CD4-positive, alpha-beta T cell treated with Interferon alpha-2 for 1 hour (primary cell): ENCODE data around the gene CREG2.
"Not testable (repeated sequence)": the region's sequence is repeated elsewhere in the genome, so short reads cannot be mapped to it uniquely, and the experiment has no call there.

Experiments used
- DNase-seq, 2 donors: peaks; one replicate each; pipeline ENCODE4 v3.0.0-alpha.2; 2020 to 2022

Gene CREG2

GRCh38 chr2:101341421-101341820 lies 45.9 kb downstream of the CREG2 start:
- peak in 1 of 2 donors; percentile 52 for DNase-seq

DNA sequence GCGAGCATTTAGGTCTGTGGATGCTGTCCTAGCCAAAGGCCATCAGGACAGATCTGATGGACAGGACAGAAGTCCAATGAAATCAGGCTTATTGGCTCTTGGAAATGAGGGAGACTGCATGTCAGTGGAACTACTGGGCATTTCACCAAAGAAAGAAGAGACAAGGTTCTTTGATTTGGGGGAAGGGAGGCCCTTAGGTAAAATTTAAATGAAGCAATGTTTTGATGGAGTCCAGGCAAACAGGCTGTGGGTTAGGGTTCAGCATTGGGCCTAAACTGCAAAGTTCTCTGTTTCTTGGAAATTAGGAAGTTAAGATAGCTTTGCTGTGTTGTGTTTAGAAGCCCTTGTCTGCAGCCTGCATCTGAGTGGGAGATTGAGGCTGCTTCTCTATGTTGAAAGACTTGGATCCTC lies 47.2 kb downstream of the CREG2 start:
- no peak for DNase-seq

GRCh38 chr2:101339266-101339880 lies 47.9 kb downstream of the CREG2 start:
- no peak for DNase-seq

DNA sequence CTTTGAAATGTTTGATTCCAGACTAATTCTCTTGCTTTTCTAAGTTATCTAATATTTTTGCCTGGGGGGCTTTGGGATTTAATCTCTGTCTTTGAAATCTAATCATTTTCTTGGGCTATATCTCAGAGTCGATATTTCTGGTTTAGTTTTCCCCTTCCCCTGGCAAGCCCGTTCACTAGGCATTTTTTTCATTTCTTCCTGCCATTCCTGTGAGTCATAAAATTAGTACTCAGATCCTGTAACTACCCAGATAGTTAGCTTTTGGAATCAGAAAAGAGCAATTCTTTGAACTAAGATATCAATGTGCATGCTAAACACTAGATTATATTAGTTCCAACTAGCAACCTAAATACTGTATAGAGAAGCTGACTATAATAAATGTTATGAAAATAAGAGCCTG lies 49.4 kb downstream of the CREG2 start:
- no peak for DNase-seq

GRCh38 chr2:101332885-101333766 lies 54.2 kb downstream of the CREG2 start:
- no peak for DNase-seq

- DNase-seq = no peak
These were observed 56.1 kb downstream of the CREG2 start for GRCh38 chr2:101331202-101331601.

DNA sequence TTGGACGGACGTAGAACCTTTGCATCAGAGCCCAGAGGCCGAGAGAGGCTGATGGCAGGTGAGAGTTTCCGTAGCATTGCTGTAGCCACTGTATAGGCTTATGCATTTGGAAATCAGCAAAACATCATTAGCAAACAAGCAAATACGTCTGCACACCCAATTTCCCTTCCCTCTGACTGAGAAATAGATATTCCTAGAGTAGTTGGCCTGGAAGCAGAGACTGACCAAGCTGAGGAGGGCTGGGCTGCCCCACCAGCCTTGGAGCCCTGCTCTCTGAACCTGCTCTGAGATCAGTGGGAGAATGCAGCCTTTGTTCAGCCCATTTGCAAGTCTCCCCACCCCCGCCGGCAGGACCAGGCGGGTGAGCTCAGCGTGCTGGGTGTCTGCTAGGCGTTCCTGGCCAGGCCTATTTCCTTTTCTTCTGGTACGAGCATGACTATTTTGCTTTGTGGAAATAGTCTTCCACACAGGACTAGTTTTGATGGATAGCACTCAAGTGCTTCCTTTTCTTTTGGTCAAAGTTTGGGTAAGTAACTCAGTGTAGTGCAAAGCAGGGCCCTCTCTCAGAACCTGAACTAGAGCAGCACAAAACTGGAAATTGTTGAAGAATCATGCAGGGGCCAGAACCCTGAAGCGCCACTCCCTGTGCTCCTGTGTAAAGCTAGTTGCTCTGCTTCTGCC lies 56.9 kb downstream of the CREG2 start:
- DNase-seq = peak in 1 of 2 donors; percentile 29

DNA sequence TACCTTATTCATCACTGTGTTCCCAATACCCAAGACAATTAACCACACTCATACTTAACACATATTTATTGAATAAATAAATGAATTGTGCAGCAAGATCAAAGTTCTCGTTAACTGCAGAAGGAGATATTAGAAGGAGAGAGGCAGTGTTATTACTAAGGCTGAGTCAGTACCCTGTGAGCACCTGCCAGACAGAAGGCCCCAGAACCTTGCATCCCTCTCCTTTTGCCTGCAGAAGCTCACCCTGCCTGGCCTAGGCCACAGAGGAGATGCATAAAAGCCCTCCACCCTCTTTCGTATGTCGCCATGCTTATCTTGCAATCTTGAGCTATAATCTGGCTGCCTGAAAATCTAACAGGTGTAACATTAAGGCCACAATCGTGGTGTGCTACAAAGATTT lies 58.3 kb downstream of the CREG2 start:
- peak in 1 of 2 donors; percentile 37 for DNase-seq

GRCh38 chr2:101328474-101329007 lies 58.8 kb downstream of the CREG2 start:
- peak; percentile 66 to 77 for DNase-seq

DNA sequence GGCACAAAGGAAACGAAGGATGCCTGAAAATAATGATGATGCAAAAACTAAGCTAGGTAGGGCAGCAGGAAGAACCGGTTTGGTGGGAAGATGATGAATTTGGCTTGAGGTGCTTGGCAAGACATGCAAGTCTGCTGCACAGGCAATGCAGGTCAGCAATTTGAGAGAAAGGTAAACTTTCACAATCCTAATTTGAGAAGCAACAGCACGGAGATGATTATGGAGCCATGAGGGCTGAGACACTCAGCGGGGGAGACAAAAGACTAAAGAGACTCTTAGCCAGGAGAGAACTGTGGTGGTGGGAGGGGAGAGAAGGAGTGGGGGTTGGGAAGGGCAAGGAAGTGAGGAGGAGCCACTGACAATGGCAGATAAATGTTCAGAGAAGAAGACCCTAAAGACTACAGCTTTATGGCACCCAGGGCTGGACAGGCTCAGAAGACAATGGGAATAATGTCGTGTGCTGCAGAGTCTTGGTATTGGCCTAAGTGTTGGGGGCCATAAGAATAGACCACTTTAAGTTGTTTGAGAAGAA lies 59.4 kb downstream of the CREG2 start:
- no peak for DNase-seq

DNA sequence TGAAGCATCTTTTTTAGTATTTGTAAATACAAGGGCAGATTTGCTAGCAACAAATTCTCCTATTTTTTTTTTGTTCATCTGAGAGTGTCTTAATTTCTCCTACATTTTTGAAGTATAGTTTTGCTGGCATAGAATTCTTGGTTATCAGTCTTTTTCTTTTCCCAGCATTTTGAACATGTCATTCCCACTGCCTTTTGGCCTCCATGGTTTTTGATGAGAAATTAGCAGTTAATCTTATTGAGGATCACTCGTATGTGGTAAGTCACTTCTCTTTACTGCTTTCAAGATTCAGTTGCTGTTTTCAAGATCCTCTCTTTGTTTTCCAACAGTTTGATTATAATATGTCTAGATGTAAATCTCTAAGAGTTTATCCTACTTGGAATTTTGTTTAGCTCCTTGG lies 61.9 kb downstream of the CREG2 start:
- no peak for DNase-seq

- not testable (repeated sequence) for DNase-seq
These were observed 70.7 kb downstream of the CREG2 start for GRCh38 chr2:101316568-101316967.

DNA sequence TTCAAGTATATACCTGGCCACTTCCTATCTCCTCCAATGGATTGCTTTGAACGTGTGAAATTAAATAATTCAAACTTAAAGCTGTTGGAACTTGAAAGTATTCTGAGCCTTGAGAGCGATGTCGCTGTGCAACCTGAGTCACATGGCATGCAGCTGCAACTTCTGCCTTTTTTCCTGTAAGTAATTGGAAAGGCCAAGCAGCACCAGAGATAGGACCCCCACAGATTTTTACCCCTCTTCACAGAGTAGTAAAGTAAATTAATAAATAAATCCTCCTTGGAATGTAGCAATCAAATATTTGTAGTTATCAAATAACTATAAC lies 75.6 kb downstream of the CREG2 start:
- DNase-seq = no peak

- DNase-seq = peak; percentile 35 to 68
These were observed 76.2 kb downstream of the CREG2 start for GRCh38 chr2:101310834-101311695.

DNA sequence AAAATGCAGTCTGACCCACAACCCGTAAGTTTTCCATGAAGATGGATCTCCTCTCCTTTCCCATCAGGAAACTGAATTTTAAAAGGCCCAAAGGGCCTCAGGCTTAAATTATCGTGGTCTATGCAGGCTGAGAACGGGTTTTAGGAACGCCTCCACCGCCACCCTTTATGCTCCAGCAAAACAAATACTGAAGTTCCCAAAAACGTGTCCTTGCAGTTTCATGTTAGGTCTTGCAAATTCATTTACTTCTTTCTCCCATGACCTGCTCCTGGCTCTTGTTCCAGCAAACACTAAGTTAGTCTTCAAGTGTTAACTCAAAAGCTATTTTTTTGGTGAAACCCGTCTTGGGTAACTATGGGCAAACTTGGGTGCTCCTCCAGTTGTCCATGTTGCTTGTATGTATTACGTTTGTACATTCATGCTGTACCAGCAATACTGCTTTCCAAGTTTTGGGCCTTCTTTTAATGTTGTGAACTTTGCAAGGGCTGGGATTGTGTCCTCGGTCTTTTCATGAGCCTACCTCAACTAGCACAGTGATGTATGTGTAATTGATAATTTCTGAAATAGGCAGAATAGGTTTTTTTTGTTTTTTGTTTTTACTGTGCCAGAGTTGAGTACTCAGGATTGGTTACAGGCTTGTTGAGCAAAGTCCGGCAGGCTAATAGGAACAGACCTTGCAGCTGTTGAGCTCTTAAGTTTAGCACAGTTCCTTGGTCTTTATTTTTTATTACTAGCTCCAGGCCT lies 77.0 kb downstream of the CREG2 start:
- no peak for DNase-seq

- peak; percentile 92 to 94 for DNase-seq
These were observed 78.7 kb downstream of the CREG2 start, which contains the start of gene RNF149 for GRCh38 chr2:101308432-101309210. TSS of gene RNF149 (minus strand) at chr2:101308701. CDS start at chr2:101308588, 113 bp downstream.

DNA sequence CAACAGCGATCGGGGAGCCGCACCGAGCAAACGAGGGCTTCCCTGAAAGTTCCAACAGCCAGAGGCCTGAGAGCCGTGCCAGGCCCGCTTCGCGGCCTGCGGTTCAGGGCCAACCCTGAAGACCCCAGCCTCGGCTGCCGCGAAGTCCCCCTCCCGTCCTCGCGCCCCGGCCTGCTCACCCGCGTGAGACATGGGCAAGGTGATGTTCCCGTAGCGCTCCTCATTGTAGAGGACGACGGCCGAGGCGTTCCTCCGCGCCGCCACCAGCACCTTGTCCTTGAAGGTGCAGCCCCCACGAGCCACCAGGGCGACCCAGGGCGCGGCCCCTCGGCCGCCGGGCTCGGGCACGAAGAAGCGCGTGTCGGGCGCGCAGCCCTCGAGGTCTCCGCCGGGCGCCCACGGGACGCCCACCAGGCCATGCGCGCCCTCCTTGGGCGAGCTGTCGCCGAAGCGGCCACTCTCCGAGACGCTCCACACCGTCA lies 79.3 kb downstream of the CREG2 start:
- peak; percentile 18 to 38 for DNase-seq

GRCh38 chr2:101307503-101307902 lies 79.8 kb downstream of the CREG2 start:
- no peak for DNase-seq

GRCh38 chr2:101306410-101306809 lies 80.9 kb downstream of the CREG2 start:
- DNase-seq = peak in 1 of 2 donors; percentile 36

- no peak for DNase-seq
These were observed 81.7 kb downstream of the CREG2 start for GRCh38 chr2:101305492-101306078.
